Activated CD8-positive, alpha-beta memory T cell treated with anti-CD3 and anti-CD28 coated beads for 36 hours (primary cell): ENCODE data around the gene NYNRIN. TPM values are rescaled to one million over a fixed set of nuclear protein-coding genes. Genes with fewer than 3 reads are reported as not detected.

Experiments
- CTCF ChIA-PET: fragments of 350-600 bp; sonication (Branson Sonifier 250); formaldehyde crosslinking; loops from one replicate; lab custom pipeline; 2021; ENCODE audit warnings: antibody characterized with exemption; lab: Charles Lee
- POLR2A ChIA-PET: fragments of 350-600 bp; sonication (Branson Sonifier 250); formaldehyde crosslinking; loops from one replicate; lab custom pipeline; 2021; ENCODE audit warnings: antibody characterized with exemption; lab: Charles Lee
- total RNA-seq, 2 experiments: library from RNA; stranded (reverse); gene quantifications; one replicate each; pipeline ENCODE4 v1.2.3, GENCODE V29; 2021

The NYNRIN gene
- total RNA-seq, 2 experiments from 2014 or later: 0.06 TPM

DNA sequence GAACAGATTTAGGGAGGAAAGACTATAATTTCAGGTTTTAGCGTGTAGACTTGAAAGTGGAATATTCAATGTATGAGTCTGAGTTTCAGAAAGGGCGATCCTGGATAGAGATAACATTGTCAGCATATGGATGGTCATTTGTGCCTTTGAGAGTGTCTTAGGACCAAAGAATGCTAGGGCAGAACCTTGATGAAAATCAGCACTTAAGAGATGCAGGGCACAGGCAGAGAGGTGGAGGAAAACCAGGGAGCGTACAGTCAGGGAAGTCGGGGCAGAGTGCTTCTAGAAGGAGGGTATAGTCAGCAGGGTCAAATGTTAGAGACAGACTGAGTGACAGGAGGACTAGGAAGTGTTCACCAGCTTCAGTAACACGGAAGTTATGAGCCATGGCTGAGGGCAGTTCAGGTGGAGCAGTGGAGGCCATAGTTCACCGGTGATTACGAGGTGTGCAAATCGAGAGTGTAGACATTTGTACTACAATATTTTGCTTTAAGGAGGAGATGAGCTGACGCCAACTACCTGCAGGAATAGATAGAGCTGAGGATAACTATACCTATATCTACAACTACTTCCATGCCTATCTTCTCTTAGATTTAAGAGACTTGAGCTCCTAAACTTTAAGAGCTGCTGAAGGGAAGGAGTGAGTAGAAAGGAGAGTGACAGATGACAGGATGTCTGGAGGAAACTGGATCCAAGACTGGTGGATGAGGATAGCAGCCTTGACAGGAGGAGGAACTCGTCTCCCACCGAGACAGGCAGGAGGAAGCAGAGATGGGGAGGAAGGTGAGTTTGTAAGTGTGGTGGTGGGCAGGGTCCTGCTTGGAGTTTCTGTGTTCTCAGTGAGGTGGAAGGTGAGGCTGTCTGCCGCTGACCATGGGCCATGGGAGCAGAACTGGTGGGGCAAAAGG, 24.1 kb downstream of the NYNRIN start:
- ChIA-PET CTCF (interaction anchor here (0.6 to 2.3 kb wide), 6 partner anchors 9 to 91 kb away, joined by 3 to 8 read pairs (median 5); no protein-coding TSS in a partner anchor), POLR2A (interaction anchor here (1.1 kb wide), 1 partner anchor 90 kb away, joined by 3 read pairs; no protein-coding TSS in a partner anchor)

DNA sequence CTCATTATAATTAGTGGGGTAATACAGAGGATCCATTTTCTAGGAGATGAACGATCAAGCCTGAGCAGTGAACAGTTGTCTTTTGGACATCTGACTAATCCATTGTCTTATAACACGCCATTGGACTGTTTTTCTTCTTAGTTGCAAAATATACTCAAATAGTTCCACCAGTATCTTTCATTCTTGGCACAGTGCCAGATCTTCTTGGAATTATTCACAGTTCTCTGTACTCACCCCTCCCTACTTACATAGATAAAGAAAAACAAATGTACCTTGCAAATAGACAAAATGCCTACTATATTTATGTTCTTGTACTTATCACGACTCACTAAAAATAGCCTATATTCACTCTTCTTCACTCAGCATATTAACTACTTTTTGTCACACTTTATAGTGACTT, 26.9 kb downstream of the NYNRIN start:
- ChIA-PET CTCF (interaction anchor here (1.0 to 1.3 kb wide), 2 partner anchors 10 to 106 kb away, joined by 3 read pairs; no protein-coding TSS in a partner anchor), POLR2A (no interaction called here)

DNA sequence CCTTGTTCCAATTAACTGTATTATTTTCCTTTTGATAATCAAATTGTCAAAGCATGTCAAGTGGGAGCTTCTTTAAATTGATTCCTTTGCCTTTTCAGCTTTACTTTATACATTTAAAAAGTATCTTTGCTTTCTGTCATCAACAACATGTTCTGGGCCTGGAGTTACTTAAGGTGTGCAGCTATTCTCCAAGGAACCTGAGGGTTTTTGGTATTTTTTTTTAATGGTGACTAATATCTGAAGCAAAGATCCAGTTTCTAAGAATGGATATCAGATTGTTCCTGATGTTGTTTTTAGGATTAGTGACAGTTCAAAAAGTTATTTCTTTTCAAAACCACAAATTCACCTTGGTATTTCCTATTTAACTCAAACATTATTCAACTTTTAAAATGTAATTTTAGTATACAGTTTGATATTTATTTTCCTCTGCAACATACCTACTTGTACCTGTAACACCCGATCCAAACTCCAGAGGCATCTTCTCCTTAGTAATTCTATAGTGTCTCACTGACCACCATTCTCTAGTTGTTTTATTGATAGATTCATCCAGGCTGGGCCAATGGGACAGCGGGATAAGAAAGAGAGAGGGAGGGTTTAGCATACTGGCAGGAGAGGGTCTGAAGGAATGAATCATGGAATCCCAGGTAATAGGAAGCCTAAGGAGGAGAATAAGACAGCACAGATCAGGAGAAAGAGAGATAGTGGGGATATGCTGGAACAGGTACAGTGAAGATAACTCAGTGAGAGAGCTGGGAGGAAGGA, 27.5 kb downstream of the NYNRIN start:
- CTCF ChIA-PET: interaction anchor here (1.3 to 1.4 kb wide), 2 partner anchors 10 to 106 kb away, joined by 3 to 5 read pairs; no protein-coding TSS in a partner anchor
- POLR2A ChIA-PET: no interaction called here

DNA sequence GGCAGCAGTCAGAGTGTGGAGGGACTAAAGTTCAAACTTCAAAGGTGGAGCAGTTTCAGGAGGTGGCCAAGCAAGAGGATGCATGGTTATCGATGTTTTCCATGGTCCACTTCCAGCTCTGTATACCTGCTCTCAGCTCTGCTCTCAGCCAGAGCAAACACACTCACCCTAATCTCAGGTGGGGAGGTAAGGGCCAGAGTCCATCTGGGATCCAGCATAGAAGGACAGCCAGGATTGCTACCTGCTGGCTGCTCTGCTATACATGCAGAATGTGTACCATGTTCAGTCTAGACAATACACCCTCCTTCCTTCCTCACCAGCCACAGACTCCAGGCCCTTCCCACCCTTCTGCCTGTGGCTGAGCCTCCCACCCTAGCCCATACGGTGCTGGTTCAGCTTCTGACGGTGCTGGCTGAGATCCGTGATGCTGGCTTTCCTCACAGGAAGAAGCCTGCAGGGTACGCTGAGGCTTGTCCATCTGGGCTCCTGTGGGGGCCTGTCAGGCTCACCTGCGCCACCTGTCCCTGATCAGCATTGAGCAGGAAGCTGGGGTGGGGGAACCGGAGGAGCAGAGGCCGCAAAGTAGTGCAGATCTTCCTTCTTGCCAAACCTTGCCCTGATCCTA, 28.2 kb downstream of the NYNRIN start:
- CTCF ChIA-PET: interaction anchor here (1.4 to 11.3 kb wide), 2 partner anchors 10 to 94 kb away, joined by 5 to 334 read pairs; partner anchors contain the start of genes ADCY4 and RIPK3
- POLR2A ChIA-PET: no interaction called here

DNA sequence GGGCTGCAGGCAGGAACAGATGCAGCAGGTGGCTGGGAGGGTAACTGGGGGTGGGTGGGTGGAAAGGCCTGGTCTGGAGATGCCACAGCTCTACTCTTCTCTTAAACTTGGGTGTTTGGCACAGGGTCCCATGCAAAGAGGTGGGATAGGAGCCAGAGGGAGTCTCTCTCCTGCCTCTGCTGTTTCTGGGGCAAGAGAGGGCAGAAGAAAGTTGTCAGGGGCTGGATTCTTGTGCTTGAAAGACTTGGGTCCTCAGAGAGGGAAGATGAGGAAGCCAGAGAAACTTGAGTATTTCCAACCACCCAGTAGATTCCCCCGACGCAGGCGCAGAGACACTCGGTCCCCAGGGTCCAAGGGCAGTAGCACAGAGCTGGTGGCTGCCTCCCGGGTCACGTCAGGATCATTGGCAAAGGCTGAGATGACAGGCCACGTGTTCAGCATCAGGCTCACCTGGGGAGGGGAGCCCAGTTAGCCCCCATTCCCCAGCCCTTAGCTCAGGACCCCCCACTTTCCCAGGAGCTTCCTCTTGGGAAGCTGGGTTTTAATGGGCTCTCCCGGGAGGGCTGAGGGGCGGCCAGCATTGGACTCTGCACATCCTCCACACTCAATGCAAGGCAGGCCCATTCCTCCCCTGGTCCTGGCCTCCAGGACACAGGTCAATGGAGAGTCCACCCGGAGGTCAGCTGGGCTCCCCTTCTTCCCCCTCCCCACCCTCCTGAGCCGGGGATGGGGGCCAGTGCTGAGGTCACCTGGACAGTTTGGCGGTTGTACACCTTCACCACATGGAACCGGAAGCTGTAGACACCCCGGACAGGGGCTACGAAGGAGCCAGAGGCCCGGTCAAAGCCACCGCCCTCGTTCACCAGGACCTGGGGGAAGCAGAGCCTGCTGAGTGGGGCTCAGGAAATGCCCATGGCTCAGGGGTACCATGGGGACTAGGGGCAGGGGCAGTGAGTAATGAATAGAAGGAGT, 29.0 kb downstream of the NYNRIN start:
- POLR2A ChIA-PET: no interaction called here
- CTCF ChIA-PET: interaction anchor here (1.4 to 11.3 kb wide), 2 partner anchors 9 to 95 kb away, joined by 5 to 334 read pairs; partner anchors contain the start of genes ADCY4 and RIPK3

DNA sequence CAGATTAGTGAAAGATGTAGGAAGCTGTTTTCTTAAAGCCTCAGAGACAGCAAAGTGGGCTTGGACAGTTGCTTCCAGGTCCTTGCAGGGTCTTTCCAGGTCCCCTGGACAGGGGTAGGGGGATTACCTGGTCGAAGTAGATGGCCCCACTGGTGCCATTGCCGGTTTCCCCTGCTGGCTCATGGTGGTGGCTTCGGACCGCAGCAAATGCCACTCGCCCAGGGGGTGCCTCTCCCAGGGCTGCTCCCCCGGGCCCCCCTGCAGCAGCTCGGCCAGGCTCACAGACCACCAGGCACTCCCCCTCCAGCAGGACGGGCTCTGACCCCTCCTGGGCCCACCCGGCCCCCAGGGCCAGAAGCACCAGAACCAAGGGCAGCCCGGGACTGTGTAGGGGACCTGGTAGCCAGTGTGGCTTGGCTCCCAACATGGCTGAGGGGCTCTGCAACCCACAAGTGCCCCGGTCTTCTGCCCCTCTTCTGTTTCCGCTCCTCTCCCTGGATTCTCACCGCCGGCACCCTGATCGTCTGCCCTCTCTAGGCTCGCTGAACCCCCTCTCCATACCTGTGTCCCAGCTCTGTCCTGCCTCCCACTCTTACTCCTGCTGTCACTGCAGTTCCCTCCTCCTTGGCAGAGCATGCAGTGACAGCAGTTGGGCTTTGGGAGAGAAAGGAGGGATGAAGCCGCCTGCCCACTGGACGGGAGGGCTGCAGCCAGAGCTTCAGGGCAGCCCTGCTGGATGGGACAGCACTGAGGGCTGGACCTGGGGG, 30.0 kb downstream of the NYNRIN start:
- ChIA-PET POLR2A (no interaction called here), CTCF (interaction anchor here (0.5 to 11.3 kb wide), 5 partner anchors 13 to 868 kb away, joined by 3 to 334 read pairs (median 16); partner anchors contain the start of genes ADCY4, RIPK3, SDR39U1 and TINF2)

DNA sequence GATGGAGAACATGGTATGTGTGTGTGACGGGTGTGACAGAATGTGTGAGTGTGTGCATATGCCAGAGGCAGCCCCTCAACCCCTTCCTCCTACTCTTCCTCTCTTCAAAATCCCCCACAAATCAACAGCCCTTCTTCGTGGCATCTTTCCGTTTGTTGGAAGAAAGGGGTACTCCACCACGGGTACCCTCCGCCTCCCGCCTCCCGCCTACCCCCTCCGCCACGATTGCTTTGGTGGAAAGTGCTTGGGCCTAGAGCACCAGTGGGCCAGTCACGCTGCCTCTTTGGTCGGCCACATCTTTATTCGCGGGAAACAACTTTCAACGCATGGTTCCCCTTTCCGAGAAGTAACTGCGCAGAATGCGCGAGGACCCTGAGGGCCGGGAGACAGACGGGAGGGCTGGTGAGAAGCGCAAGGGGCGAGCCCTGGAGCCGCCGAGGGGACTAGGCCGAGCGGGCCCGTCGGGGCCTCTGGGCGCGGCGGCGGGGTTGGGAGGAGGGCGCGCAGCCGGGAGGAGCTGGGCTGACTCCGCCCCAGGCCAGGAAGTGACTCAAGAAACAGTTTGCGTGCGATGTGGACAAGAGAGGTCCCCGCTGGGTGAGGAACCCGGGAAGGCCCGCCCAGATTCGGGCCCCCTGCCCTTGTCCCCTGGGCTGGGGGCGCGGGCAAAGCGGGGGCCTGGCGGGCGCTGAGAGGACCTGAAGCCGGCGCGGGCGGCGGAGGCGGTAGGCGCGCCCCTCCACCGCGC, 30.8 kb downstream of the NYNRIN start, which contains the start of the genes CBLN3 and KHNYN:
CBLN3 (minus strand) TSS at position 274 of the 748 bp plus-strand sequence. CDS start 614 bp downstream, outside the sequence.
KHNYN (plus strand) TSS at position 560 of the 748 bp plus-strand sequence. CDS start 777 bp downstream, outside the sequence.
- ChIA-PET POLR2A (interaction anchor here (1.0 to 3.0 kb wide), 10 partner anchors 12 to 281 kb away, joined by 3 to 37 read pairs (median 4); partner anchors contain the start of genes ADCY4, RIPK3 and SDR39U1), CTCF (interaction anchor here (1.0 to 11.3 kb wide), 8 partner anchors 10 to 216 kb away, joined by 3 to 334 read pairs (median 22); partner anchors contain the start of genes ADCY4, CHMP4A, CIDEB and LTB4R)

DNA sequence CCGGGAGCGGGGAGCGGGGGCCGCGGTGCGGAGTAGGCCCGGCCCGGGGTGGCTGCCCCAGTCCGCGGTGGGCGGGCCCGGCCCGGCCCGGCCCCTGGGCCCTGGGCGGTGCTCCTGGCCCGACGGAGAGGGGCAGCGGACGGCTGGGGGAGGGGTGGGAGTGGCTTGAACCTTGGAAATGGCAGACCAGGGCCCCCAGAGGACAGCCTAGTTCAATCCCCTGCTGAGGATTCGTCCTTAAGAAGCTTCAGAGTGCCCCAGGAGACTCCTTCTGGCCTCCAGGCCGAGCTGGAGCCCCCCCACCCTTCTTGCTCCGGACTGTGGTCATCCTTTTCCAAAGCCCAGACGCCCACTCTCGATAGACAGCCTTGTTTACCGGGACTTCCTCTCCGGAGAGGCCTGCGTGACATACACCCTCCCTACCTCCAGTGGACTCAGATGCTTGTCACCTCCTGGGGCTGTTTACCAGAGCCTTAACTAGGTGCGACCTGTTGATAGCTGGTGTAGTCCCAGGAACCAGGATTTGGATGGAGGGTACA, 31.4 kb downstream of the NYNRIN start:
- POLR2A ChIA-PET: interaction anchor here (0.8 to 3.0 kb wide), 13 partner anchors 11 to 280 kb away, joined by 3 to 37 read pairs (median 4); partner anchors contain the start of genes ADCY4, LTB4R, RIPK3 and SDR39U1
- CTCF ChIA-PET: interaction anchor here (0.7 to 11.3 kb wide), 11 partner anchors 9 to 217 kb away, joined by 3 to 334 read pairs (median 10); partner anchors contain the start of genes ADCY4, CHMP4A, CIDEB and LTB4R

DNA sequence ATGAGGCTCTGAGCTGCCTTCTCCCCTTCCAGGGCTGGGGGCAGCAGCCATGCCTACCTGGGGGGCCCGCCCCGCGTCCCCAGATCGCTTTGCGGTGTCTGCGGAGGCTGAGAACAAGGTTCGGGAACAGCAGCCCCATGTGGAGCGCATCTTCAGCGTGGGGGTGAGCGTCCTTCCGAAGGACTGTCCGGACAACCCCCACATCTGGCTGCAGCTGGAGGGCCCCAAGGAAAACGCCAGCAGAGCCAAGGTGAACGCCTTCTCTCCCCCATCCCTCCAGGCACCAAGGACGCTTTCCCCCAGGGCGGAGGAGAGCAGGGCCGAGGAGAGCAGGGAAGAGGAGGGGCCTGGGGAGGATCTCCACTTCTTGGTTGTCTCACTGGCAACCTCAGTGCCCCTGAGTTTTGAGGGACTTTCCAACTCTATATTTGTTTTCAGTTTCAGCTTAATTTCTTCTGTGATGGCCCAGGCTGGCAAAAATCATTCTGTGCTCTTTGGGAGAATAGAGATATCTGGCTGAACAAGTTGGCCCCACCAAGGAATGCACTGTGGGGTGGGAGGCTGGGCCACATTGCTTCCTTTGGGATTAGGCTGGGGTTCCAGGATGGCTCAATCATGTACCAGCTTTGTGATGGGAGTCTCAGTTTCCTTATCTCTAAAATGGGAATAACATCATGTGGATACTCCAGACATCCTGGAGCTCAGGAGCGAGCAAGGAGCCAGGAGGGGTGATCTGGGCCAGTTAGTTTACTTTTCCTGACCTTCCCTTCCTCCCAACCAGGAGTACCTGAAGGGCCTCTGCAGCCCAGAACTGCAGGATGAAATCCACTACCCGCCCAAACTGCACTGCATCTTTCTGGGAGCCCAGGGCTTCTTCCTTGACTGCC, 32.1 kb downstream of the NYNRIN start:
- CTCF ChIA-PET: interaction anchor here (0.5 to 11.3 kb wide), 30 partner anchors 8 to 313 kb away, joined by 3 to 334 read pairs (median 4); partner anchors contain the start of genes ADCY4, CHMP4A, CIDEB and LTB4R

DNA sequence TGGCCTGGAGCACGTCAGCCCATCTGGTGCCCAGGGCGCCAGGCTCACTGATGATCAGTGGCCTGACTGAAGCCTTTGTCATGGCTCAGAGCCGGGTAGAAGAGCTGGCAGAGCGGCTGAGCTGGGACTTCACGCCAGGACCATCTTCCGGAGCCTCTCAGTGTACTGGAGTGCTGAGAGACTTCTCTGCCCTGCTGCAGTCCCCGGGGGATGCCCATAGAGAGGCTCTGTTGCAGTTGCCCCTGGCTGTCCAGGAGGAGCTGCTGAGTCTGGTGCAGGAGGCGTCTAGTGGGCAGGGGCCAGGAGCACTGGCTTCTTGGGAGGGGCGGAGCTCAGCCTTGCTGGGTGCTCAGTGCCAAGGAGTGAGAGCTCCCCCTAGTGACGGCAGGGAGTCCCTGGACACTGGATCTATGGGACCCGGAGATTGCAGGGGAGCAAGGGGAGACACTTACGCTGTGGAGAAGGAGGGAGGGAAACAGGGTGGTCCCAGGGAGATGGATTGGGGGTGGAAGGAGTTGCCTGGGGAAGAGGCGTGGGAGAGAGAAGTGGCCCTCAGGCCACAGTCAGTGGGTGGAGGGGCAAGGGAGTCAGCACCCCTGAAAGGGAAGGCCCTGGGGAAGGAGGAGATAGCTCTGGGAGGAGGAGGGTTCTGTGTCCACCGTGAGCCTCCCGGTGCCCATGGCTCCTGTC, 32.9 kb downstream of the NYNRIN start:
- POLR2A ChIA-PET: interaction anchor here (0.5 to 3.0 kb wide), 13 partner anchors 10 to 249 kb away, joined by 3 to 37 read pairs (median 4); partner anchors contain the start of genes ADCY4, LTB4R, RIPK3 and SDR39U1
- CTCF ChIA-PET: interaction anchor here (0.5 to 11.3 kb wide), 30 partner anchors 8 to 443 kb away, joined by 3 to 334 read pairs (median 4); partner anchors contain the start of genes ADCY4, CIDEB, DHRS4L2 and LTB4R

More for the DNA sequence above, 32.1 kb downstream of the NYNRIN start:
- POLR2A ChIA-PET: interaction anchor here (0.5 to 3.0 kb wide), 21 partner anchors 11 to 280 kb away, joined by 3 to 37 read pairs (median 4); partner anchors contain the start of genes ADCY4, LTB4R, RIPK3 and SDR39U1

DNA sequence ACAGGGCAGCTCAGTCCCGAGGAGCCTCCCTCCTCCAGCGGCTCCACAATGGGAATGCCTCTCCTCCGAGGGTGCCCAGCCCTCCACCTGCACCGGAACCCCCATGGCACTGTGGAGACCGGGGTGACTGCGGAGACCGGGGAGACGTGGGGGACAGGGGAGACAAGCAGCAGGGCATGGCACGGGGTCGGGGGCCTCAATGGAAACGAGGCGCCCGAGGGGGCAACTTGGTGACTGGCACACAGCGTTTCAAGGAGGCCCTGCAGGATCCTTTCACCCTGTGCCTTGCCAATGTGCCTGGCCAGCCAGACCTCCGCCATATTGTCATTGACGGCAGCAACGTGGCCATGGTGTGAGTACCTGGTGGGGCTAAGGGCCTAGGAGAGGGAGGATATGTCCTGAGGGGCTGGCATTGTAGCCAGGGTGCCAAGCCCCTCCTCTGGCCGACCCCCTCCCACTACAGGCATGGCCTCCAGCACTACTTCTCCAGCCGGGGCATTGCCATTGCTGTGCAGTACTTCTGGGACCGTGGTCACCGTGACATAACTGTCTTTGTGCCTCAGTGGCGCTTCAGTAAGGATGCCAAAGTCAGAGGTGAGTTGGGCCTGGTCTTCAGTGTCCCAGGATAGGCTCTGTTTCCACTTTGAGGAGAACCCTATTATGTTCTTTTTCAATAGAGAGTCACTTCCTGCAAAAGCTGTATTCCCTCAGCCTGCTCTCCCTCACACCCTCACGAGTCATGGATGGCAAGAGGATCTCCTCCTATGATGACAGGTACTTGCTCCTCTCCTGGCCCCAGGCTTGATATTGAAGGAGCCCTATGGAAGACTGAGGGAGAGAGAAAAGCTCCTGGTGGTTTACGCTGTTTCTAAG, 33.7 kb downstream of the NYNRIN start:
- ChIA-PET CTCF (interaction anchor here (0.8 to 11.3 kb wide), 24 partner anchors 7 to 314 kb away, joined by 3 to 334 read pairs (median 6); partner anchors contain the start of genes ADCY4, CIDEB, LTB4R and LTB4R2), POLR2A (interaction anchor here (0.6 to 3.0 kb wide), 9 partner anchors 9 to 199 kb away, joined by 3 to 37 read pairs (median 5); partner anchors contain the start of genes ADCY4, SDR39U1 and TINF2)

DNA sequence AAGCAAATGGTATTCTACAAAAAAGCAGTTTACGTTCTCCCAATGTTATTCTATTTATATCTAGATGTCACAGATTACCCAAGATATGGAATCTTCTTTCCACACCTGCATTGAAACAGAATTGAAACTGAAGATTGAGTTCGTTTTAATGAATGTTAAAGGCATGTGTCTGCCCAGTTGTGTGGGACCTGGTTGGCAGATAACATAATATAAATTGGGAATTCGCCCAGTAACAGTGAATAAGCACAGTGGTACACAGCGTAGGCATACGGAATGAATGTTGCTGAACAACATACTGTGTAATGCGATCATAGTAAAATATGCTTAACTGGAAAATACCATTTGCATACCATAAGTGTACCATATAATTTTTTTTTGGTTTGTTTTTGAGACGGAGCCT, 35.2 kb downstream of the NYNRIN start:
- CTCF ChIA-PET: interaction anchor here (11.3 kb wide), 1 partner anchor 101 kb away, joined by 334 read pairs; the partner anchor contains the start of genes ADCY4 and RIPK3
- POLR2A ChIA-PET: no interaction called here
